Measurements from ENCODE around the gene LRR1.

GRCh38 chr14:49640540-49641417, 42.0 kb downstream of the LRR1 start:
- TF ChIP-seq EZH2phosphoT487 (IDR thresholded peaks at IDR 0.05; ENCODE audit: low read depth, severe bottlenecking, unreplicated experiment) (no peak), EZH2 (IDR thresholded peaks at IDR 0.05; ENCODE audit: borderline replicate concordance) (no peak)
- TF ChIP-seq, protein P1, sequence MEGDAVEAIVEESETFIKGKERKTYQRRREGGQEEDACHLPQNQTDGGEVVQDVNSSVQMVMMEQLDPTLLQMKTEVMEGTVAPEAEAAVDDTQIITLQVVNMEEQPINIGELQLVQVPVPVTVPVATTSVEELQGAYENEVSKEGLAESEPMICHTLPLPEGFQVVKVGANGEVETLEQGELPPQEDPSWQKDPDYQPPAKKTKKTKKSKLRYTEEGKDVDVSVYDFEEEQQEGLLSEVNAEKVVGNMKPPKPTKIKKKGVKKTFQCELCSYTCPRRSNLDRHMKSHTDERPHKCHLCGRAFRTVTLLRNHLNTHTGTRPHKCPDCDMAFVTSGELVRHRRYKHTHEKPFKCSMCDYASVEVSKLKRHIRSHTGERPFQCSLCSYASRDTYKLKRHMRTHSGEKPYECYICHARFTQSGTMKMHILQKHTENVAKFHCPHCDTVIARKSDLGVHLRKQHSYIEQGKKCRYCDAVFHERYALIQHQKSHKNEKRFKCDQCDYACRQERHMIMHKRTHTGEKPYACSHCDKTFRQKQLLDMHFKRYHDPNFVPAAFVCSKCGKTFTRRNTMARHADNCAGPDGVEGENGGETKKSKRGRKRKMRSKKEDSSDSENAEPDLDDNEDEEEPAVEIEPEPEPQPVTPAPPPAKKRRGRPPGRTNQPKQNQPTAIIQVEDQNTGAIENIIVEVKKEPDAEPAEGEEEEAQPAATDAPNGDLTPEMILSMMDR (IDR thresholded peaks at IDR 0.05; ENCODE audit: poor library complexity): no peak
